BJ (cell line): Measurements from ENCODE around the gene ELMO3. TPM values are rescaled to one million over a fixed set of nuclear protein-coding genes. Genes with fewer than 3 reads are reported as not detected.

Experiments used
- CTCF ChIA-PET: fragments of 350-600 bp; formaldehyde crosslinking; extraction: SDS; loops from one replicate; lab custom pipeline; 2021; ENCODE audit warnings: antibody characterized with exemption, inconsistent platforms; lab: Yijun Ruan, JAX
- POLR2A ChIA-PET: fragments of 300-600 bp; sonication (Branson Sonifier 250); formaldehyde crosslinking; extraction: SDS; loops from one replicate; lab custom pipeline; 2021; ENCODE audit warnings: antibody characterized with exemption; lab: Charles Lee
- DNase-seq: peaks from one replicate; pipeline ENCODE4 v3.0.0-alpha.2; 2011; ENCODE audit warnings: low read depth
- H3K27me3 ChIP-seq: 2 replicates; pipeline ENCODE4 v1.6.0; 2011; ENCODE audit warnings: low read length; ENCODE audit not compliant: control insufficient read depth, insufficient read depth
- H3K36me3 ChIP-seq: 2 replicates; pipeline ENCODE4 v1.5.1; 2011; ENCODE audit warnings: low read length; ENCODE audit not compliant: control insufficient read depth, insufficient read depth
- H3K4me3 ChIP-seq: 2 replicates; pipeline ENCODE4 v1.5.1; 2011; ENCODE audit warnings: low read depth, mild to moderate bottlenecking, control low read depth, low read length
- polyA plus RNA-seq: library from polyadenylated mRNA; depleted of rRNA; stranded (reverse); fragments of >200 nt; gene quantifications from 2 replicates; pipeline ENCODE4 v1.2.3, GENCODE V29; 2011
- TF ChIP-seq, protein P1 (sequence below): IDR thresholded peaks from 2 replicates; pipeline ENCODE4 v1.5.1; 2011; ENCODE audit warnings: low read depth, mild to moderate bottlenecking, control low read depth, inconsistent platforms, low read length, moderate library complexity; ENCODE audit not compliant: insufficient read depth

ELMO3 gene
- polyA plus RNA-seq, 1 experiment: 0.97 TPM

DNA sequence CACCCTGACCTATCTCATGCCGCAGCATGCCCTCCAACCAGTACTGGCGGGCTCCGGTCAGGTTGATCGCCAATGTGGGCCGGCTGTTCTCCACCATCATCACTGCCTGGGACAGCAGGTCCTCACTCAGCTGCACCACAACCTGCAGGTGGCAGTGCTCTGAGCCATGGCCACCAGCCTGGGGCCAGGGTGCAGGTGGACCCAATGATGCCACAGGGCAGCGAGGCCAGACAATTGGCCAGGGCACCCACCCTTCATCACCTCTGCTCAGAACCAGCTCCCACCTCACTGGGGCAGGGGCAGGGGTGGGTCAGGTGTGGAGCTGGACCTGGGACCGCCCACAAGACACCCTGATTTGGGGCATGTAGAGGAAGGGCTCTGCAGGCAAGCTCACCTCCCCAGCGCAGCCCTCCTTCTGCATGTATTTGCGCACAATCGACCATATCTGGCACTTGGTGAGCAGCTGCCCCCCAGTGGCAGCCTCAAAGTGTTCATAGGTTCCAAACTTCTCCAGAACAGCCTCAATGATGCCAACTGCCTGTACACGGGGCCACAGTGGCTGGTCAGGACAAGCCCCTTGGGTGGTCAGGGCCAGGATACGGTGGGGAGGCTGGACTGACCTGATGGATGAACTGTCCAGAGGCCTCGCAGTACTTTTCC lies 19.4 kb upstream of the ELMO3 start:
- DNase-seq: no peak
- Histone ChIP-seq H3K4me3 (no peak overlapping the region), H3K36me3 (no peaks in the 10 kb centered on the region), H3K27me3 (no peaks in the 10 kb centered on the region)
- POLR2A ChIA-PET: no interaction called here
- CTCF ChIA-PET: no interaction called here
- TF ChIP-seq, protein P1, sequence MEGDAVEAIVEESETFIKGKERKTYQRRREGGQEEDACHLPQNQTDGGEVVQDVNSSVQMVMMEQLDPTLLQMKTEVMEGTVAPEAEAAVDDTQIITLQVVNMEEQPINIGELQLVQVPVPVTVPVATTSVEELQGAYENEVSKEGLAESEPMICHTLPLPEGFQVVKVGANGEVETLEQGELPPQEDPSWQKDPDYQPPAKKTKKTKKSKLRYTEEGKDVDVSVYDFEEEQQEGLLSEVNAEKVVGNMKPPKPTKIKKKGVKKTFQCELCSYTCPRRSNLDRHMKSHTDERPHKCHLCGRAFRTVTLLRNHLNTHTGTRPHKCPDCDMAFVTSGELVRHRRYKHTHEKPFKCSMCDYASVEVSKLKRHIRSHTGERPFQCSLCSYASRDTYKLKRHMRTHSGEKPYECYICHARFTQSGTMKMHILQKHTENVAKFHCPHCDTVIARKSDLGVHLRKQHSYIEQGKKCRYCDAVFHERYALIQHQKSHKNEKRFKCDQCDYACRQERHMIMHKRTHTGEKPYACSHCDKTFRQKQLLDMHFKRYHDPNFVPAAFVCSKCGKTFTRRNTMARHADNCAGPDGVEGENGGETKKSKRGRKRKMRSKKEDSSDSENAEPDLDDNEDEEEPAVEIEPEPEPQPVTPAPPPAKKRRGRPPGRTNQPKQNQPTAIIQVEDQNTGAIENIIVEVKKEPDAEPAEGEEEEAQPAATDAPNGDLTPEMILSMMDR: no peak

- ChIA-PET POLR2A (no interaction called here), CTCF (no interaction called here)
- Histone ChIP-seq H3K4me3 (no peak overlapping the region), H3K36me3 (no peaks in the 10 kb centered on the region), H3K27me3 (no peaks in the 10 kb centered on the region)
- no peak for DNase-seq
- TF ChIP-seq, protein P1: no peak
Measured at GRCh38 chr16:67180166-67180565, 18.8 kb upstream of the ELMO3 start.

DNA sequence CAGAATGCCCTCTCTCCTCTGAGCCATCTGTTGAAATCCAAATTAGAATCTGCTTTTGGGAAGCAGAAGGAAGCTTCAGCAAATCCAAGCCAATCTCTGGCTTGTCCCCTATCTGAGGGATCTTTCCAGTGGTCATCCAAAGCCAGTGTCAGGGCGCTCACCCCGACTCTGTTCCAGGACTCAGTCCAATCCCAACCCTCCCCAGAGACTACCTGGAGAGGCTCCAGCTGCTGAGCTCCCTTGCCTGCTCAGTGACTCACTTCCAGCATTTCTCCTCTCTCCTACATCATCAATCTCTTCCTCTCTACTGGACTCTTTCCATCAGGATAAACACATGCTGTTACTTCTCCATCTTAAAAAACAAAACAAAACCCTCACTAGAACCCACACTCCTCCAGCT lies 17.6 kb upstream of the ELMO3 start:
- no peaks in the 10 kb centered on the region for H3K36me3 ChIP-seq
- H3K4me3 ChIP-seq: no peak overlapping the region
- TF ChIP-seq, protein P1: no peak
- ChIA-PET CTCF (interaction anchor here (0.7 to 2.3 kb wide), 7 partner anchors 11 to 227 kb away, joined by 3 to 10 read pairs (median 4); partner anchors contain the start of gene NOL3), POLR2A (no interaction called here)
- no peak for DNase-seq
- no peaks in the 10 kb centered on the region for H3K27me3 ChIP-seq

GRCh38 chr16:67182288-67182687 lies 16.6 kb upstream of the ELMO3 start:
- ChIA-PET CTCF (interaction anchor here (0.9 to 2.3 kb wide), 7 partner anchors 8 to 283 kb away, joined by 3 to 10 read pairs (median 4); partner anchors contain the start of gene NOL3), POLR2A (no interaction called here)
- no peaks in the 10 kb centered on the region for H3K36me3 ChIP-seq
- H3K4me3 ChIP-seq: no peak overlapping the region
- H3K27me3 ChIP-seq: no peaks in the 10 kb centered on the region
- no peak for DNase-seq
- TF ChIP-seq, protein P1: no peak

- Histone ChIP-seq H3K27me3 (no peaks in the 10 kb centered on the region), H3K4me3 (peak overlapping the region; percentile 60), H3K36me3 (no peaks in the 10 kb centered on the region)
- ChIA-PET POLR2A (no interaction called here), CTCF (interaction anchor here (0.9 to 2.3 kb wide), 7 partner anchors 9 to 282 kb away, joined by 3 to 10 read pairs (median 3); partner anchors contain the start of genes NOL3 and TMEM208)
- no peak for DNase-seq
- TF ChIP-seq, protein P1: no peak
Measured at GRCh38 chr16:67183284-67183626, 15.7 kb upstream of the ELMO3 start.
